HG03135 (cell line): ENCODE results near the gene KLF13.
"Not testable (repeated sequence)": the region's sequence is repeated elsewhere in the genome, so short reads cannot be mapped to it uniquely, and the experiment has no call there.

Experiments used
- ATAC-seq: cut with Tn5 transposase; IDR thresholded peaks from one replicate; pipeline ENCODE4 v1.9.1; 2021; ENCODE audit warnings: mild to moderate bottlenecking, moderate library complexity; ENCODE audit not compliant: unreplicated experiment

Gene KLF13

DNA sequence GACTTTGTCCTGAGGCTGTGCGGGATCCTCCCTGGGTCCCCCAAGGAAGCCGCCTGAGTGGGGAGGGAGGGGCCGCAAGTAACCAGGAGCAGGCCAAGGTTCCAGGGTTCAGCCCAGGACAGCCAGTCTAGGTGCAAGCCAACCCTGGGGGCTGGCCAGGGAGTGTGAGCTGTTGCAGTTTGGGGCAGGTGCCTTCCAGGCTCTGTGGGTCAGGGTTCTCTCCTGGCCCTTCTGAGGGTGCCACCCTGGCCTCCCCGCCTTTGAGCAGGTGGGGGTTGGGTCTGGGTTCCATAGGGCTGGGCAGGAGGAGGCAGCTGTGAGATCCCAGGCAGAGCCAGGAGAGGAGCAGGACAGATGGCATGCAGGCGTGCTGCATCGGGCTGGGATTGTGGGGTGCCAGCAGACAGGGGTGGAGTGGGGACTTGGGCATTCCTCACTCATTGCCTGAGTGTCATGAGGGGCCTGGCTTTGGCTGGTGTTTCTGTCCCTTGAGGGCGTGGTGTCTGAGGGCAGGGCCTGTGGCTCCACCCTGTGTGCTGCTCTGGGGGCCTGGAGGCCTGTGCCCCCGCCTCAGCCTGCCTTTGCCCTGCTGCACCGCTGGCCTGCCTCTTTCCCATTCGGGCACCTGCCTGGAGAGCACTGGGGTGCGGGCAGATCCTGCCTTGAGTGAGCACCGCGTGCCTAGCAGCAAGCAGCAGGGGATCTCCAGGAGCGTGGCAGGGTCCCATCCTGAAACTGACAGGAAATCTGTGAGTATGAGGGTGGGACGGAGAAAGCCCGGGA lies 18.4 kb downstream of the KLF13 start:
- no peak for ATAC-seq

DNA sequence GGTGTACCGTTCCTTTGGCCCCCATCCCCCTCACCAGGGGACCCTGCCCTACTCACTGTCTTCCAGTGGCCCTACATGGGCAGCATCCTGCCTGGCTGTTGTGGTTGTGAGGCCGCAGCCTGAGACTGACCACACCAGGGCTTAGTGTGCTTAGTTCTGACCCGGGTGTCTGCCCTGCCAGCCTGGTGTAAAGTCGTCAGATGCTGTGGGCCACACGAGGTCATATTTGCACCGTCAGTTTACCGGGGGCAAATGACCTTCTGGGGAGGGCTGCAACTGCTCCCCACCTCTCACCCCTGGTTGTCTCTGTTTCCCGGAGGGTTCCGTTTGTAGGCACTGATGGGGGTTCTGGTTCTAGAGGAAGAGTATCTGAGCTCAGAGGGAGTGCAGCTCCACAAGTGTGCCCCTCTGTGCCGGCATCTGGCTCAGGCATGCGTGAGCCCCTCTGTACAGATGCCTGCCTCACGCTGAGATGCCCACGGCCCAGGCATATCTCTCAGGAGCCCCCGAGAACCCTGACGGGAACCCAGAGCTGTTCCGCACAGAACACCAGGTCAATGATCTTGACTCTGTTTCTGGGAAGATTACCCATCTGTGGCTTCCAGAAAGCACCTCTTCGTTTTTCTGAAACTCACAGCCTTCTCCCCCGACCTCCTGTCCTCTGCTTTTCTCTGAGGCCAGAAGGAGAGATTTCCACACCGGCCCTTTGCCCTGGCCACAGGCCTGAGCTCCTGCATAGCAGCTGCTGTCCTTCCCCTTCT lies 19.2 kb downstream of the KLF13 start:
- ATAC-seq: peak; percentile 10

DNA sequence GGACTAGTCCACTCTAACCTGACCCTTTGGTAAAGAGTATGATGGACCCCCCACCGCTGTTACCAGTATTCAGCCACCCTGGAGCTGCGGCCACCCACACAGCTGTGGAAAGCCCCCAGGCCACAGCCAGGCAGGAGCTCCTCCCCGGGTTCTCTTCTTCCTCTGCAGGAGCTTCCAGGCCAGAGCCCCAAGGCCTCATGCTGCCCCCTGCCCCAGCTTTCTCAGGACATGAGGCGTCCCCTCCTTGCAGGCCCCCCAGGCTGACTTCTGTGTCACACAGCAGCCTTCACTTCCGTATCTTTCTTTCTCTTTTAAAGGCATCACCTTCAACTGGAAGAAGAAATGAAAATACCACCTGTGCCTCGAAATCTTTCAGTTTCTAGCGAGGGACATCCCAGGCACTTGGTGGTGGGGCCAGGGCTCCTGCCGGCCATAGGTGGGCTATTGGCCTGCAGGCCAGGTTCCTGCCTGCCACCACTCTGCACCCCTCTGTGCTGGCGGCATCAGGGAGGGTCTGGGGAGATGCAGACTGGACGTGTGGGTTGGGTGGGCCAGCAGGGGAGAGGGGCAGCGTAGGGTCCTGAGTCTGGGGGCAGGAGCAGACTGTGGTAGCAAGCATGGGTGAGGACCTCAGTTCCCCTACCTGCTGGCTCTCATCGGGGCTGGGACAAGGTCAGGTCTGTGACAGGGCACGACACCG lies 19.9 kb downstream of the KLF13 start:
- ATAC-seq: peak; percentile 55

DNA sequence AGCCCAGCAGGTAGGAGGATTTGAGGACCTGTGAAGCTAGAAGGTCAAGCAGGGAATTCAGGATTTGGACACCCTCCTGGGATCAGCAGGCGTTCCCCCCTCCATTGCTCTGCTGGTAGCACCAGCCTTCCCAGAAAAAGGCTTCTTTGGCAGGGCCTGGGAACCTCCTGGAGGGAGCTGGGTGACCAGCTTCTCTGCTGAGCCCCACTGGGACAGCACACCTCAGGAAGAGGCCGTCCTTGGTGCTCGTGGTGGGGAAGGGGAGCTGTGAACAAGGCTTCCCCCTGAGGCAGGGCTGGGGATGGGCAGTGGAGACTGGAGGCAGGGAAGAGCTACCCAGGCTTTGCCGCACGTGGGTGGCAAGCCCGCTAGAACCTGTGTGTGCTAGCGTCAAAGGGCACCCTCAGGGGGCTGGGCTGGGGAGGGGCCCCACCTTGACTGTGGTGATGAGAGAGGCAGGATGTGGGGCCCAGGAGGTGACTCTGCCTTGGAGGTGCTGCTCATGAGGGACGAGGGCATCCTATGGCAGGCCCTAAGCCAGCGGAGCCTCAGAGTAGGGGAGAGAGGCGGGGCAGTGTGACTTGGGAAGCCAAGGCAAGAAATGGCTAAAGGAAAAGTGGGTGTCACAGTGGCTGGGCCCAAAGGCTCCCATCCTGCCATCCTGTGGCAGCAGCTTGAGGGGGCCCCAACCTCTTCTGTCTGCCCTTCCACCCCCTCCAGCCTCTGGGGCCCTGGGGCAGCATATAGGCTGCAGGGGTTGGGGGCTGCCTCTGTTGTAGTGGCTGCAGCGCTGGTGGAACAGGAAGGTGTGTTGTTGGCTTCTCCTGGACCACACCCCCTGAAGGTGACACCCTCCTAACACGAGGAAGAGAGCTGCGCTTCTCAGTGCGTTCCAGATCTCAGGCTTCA lies 20.7 kb downstream of the KLF13 start:
- no peak for ATAC-seq

DNA sequence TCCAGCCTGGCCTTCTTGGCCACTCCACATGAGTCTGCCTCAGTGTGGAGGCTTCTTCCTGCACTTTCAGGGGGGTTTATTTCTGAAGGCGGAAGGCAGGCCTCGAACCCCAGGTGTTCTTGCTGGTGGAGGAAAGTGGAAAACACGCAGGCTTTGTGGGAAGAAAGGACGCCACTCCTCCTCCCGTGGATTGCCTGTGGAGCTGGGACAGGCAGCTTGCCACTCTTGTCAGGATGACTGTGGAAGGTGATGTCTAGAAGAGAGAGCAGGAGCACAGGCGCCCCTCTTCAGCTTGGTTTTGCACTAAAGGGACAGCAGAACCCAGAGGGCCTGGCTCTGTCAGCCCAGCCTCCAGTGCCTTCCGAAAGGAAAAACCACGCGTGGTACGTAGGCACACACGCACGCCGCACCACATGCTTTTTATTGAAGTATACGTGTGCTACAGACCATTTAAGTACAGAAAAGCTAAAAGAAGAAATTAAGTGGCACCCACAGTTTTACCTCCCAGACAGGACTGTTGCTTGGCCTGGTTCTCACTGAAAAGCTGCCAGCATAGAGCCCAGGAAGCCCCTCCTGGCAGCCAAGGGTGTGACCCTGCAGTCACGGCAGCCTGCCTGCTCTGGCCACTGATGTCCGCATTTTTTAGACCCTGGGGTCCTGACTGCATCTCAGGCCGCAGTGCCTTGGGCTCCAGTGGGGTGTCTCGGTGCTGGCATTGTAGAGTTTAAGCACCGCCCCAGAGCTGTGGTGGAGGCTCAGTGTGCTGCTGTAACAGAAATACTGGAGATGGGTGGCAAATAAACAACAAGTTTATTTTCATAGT lies 21.6 kb downstream of the KLF13 start:
- ATAC-seq: no peak

DNA sequence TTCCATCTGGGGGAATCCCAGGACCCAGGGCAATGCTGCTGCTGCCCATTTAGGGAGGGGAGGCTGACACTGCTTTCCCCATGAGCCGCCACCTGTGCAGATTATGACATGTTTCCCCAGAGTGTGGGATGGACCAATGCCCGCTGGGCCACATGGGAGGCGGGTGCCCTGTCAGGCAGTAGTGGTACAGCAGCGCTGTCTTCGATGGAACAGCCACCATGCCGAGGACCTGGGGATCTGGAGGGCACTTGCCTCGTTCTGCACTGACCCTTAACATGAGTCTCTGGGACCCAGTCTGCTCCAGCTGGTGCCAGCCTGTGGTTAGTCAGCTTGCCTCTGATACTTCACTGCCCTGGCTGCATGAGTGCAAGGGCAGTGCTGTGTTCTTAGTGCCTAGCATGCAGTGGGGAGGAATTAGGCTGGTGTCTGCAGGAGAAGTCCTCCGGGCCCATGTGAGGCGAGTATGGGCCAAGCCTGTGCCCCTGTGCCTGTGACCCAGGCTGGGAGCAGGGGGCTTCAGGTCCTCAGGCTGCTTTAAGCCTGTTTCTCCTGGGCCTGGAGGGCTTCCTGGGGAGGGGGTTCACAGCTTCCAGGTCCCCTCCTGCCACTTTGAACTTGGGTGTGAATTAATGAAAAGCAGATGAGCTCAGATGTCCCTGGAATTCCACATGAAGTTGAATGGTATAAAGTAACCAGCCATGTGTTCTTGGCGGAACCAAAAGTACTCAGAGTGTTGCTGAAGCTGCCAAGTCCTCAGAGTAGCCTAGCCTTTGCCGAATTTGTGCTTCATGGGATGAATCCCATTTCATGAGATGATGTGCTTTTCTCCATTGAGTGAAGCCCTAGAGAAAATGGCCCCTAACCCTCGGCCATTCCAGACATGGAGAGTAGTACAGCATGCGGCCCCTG lies 22.9 kb downstream of the KLF13 start:
- ATAC-seq: no peak

DNA sequence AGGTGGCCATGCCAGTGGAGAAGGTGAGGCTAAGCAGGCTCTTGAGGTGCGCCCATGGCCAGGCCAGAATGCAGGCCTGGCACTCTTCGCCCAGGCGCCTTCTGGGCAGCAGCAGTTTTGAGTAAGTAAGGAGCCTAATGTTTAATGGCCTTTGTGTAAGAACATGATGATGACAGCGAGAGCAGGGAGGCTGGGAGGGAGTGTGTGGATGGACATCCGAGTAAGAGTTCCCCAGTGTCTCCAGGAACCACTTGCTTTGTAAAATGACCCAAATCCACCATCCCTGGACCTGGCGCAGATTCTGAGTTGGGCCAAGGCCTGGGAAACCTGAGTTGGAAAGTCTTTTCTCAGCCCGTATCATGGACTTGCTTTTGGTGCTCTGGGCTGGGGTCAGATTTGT lies 24.1 kb downstream of the KLF13 start:
- no peak for ATAC-seq

DNA sequence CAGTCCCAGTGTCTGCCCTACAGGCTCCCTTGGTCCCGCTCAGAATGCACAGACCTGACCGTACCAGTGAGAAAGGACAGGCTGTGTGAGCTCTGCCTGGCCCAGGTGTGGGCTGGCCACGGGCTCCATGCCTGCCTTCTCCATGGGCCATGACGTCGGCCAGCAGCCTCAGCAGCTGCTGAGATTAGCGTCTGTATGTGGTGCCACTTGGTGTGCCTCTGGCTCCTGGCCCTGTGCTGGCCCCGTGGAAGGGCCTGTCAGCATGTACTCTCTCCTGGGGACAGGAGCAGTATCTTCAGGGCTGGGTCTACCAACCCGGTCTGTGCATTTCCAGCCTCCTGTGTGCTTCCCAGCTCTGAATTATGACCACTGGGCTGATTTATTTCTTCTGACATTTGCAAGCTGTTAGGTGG lies 25.7 kb downstream of the KLF13 start:
- no peak for ATAC-seq

DNA sequence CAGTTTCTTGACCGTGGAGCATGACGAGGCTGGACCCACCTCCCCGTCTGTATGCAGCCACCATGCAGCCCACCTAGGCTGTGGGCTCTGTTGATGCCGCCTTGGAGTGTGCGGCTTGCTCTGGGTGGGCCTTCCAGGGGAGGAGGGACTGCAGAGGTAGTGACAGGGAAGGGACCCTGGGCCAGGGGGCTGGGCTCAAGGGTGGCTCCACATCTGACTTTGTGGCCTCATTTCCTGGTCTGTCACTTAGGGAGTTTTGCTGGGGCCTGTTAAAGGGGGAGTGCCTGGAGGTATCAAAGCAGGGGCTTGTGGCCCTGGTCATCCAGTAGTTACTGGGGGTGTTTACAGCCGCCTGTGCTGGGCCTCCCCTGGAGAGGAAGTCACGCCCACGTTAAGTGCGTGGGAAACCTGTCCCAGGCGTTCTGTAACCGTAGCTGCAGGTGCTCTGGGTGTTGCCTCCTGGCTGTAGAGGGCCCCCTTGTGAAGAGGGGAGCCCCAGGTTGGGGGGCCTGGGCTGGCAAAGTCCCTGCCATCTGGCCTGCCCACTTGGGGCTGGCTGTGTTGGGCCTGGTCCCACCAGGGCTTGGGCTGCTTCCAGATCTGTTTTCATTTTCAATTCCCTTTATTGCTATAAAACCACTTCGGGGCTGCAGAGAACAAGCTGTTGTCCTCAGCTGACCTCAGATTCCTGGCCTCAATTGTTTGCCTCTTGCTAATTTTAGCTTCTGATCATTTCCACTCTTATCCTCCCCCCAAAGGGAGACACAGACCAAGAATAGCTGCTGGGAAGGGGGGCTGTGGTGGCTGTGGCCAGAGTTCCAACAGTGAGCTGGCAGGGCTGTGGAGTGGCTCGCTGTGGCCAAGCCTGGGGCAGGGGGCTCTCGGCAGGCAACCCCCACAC lies 26.5 kb downstream of the KLF13 start:
- ATAC-seq: peak; percentile 56

DNA sequence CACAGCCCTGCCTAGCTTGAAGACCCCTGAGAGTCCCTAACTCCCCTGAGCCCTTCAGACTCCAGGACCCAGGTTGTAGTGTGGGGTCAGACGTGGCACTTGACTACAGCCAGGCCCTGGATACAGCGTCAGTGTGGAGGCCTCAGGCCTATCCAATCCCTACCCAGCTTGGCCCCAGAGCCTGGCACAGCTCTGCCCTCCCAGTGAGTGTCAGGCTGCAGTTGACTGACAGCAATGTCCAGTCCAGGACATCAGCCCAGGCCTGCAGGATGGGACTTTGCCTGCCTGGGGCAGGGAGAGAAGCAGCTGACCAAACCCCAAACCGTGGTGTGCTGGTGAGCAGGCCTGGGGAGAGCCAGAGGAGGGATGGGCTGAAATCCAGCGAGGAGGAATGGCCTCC lies 27.3 kb downstream of the KLF13 start:
- ATAC-seq: no peak

DNA sequence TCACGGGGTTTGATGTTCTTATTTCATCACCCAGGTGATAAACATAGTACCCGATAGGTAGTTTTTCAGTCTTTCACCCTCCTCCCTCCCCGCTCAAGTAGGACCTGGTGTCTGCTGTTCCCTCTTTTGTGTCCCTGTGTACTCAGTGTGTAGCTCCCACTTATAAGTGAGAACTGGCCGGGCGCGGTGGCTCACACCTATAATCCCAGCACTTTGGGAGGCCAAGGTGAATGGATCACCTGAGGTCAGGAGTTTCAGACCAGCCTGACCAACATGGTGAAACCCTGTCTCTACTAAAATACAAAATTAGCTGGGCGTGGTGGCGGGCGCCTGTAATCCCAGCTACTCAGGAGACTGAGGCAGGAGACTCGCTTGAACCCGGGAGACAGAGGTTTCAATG lies 29.5 kb downstream of the KLF13 start:
- ATAC-seq: not testable (repeated sequence)

DNA sequence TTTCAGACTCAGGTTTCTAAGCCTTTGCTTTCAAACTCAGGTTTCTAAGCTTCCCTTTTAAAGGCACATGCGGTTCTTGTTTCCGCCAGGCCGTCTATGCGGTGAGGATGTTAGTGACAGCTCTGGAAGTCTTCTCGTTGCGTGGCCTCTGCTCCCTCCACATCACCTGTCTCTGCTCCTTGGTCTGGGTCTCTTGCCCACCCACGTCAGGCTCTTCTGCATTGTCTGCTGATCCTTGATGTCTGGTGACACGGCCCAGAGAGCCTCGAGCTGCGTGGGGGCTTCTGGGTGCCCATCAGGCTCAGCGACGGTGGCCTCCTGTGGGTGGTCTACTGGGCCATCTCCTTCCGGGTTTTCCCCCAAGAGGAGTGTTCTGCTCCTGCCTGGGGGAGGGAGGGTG lies 30.5 kb downstream of the KLF13 start:
- ATAC-seq: no peak

DNA sequence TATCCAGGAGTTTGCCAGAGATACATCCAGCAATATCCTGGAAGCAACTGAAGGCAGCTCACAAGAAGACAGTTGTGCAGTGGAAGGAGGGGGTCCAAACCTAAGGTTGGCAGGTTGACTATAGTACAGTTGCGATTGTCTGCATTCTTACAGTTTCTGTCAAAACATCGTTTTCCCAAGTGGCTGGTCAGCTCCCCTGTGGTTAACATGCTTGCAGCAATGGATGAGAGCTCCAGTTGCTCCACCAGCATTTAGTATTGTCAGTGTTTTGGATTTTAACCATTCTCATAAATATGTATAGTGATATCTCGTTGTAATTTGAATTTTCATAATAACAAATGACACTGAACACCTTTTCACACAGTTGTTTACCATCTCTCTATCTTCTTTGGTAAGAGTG lies 31.5 kb downstream of the KLF13 start:
- no peak for ATAC-seq

DNA sequence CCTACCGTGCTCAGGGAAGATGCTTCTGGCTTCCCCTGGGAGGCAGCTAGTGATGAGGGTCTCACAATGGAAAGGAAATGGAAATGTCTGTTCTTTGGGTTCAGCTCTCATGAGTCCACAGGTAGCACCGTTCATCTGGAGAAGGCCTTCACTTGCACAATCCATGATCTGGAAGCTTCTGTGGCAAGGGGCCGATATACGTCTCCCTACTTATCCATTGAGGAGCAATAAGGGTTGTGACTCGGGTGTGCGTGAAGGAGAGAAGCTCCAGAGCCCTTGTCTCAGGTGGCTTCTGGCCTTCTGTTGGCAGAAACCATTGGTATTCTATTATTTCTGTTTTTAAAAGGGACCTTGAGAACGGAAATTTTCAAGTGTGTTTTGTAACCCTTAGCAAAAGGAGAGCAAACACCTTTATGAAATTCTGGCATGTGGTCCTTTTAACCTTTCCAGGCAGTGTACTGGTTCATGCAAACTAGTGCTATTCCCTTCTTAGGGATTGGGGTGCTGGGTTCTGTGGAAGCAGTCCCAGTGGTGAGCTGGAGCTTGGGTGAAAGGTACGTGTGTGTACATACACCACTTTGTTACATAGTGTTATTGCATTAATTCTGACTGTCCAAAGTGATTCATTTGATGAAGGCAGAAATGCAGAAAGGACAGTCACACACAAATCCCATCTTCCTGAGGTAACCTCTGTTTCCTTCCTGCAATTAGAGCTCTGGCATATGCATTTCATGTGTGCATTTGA lies 32.5 kb downstream of the KLF13 start:
- no peak for ATAC-seq

DNA sequence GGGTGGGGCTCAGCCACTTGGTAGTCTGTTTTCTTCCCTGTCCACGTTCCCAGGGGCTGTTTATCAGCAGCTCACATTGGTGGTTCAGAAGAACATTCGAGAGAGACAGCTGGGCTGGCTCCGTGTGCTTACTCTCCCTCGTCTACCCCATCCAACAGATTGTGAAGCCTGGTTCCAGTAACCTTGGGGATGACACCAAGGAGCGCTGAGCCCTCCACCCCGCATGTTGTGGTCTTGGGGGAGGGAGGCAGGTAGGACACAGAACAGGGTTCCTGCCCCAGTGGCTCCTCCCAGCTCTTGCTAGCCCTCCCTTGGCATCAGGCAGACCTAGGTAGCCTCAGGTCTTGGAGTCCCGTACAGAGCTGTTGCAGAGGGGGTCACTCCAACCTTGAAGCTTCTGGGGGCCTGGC lies 33.1 kb downstream of the KLF13 start:
- ATAC-seq: no peak

DNA sequence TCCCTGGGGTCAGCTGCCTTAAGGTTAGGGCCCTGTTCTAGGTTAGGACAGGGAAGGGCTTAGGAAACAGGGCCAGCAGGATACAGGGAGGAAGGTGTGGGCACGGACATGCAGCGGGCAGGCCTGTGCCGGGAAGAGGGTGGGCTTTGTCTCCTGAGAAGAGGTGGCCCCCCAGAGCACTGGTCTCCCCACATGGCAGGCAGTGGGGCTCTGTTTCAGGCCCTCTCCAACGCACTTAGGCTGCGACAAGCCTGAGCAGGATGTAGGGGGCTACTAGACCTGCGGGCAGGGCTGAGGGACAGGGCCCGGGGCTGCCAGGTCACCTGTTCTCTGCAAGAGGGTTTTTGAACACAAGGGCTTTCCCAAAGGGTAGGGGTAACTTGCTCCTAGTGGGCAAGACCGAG lies 33.5 kb downstream of the KLF13 start:
- ATAC-seq: no peak
